Erythroblast (primary cell): Measurements from ENCODE around the gene FARP1.

Experiments used
- DNase-seq, 2 experiments: peaks; one replicate each; lab custom pipeline; 2025; lab: John Stamatoyannopoulos, UW
- GATA1 ChIP-seq: IDR thresholded peaks from 2 replicates; pipeline ENCODE4 v1.6.1; 2011; ENCODE audit warnings: low read depth, mild to moderate bottlenecking, control low read depth, low read length, moderate library complexity
- POLR2A ChIP-seq: IDR thresholded peaks from 2 replicates; pipeline ENCODE4 v1.6.1; 2011; ENCODE audit warnings: mild to moderate bottlenecking, low read length

The FARP1 gene

GRCh38 chr13:98442391-98443230 lies 299.7 kb downstream of the FARP1 start:
- TF ChIP-seq GATA1 (no peak), POLR2A (no peak)
- DNase-seq, result no peak

- DNase-seq, result peak in 1 of 2 experiments; percentile 36
- TF ChIP-seq GATA1 (no peak), POLR2A (no peak)
These were observed 300.4 kb downstream of the FARP1 start for GRCh38 chr13:98443329-98443728.

GRCh38 chr13:98443800-98444325 lies 301.0 kb downstream of the FARP1 start:
- DNase-seq, result no peak
- TF ChIP-seq GATA1 (no peak), POLR2A (no peak)

- TF ChIP-seq GATA1 (no peak), POLR2A (no peak)
- no peak for DNase-seq
These were observed 301.5 kb downstream of the FARP1 start for GRCh38 chr13:98444381-98444780.

- DNase-seq, result peak; percentile 68 to 82
- TF ChIP-seq GATA1, result no peak
- no peak for TF ChIP-seq POLR2A
These were observed 302.7 kb downstream of the FARP1 start for GRCh38 chr13:98445340-98446233.

- DNase-seq, result no peak
- TF ChIP-seq GATA1, result no peak
- no peak for TF ChIP-seq POLR2A
These were observed 303.3 kb downstream of the FARP1 start for GRCh38 chr13:98446234-98446621.

- no peak for DNase-seq
- no peak for TF ChIP-seq POLR2A
These were observed 304.2 kb downstream of the FARP1 start for GRCh38 chr13:98447130-98447529.

GRCh38 chr13:98447881-98448641 lies 305.2 kb downstream of the FARP1 start:
- peak; percentile 10 to 42 for DNase-seq
- TF ChIP-seq POLR2A, result no peak
- TF ChIP-seq GATA1, result no peak

- DNase-seq, result no peak
- TF ChIP-seq POLR2A (no peak), GATA1 (no peak)
These were observed 305.7 kb downstream of the FARP1 start for GRCh38 chr13:98448642-98448928.

- TF ChIP-seq GATA1 (no peak), POLR2A (no peak)
- no peak for DNase-seq
These were observed 306.4 kb downstream of the FARP1 start for GRCh38 chr13:98449273-98449672.

GRCh38 chr13:98450026-98450425 lies 307.1 kb downstream of the FARP1 start:
- no peak for TF ChIP-seq POLR2A
- TF ChIP-seq GATA1, result no peak
- no peak for DNase-seq

GRCh38 chr13:98450539-98451111 lies 307.7 kb downstream of the FARP1 start:
- TF ChIP-seq POLR2A (no peak), GATA1 (no peak)
- DNase-seq, result no peak
